Gastroesophageal sphincter (tissue), 4 donors: ENCODE results near the gene MYCBP. TPM values are rescaled to one million over a fixed set of nuclear protein-coding genes. Genes with fewer than 3 reads are reported as not detected.

ENCODE experiments used
- ATAC-seq: fragments of 150-250 bp; one replicate; pipeline ENCODE4 v1.9.1; 2016; ENCODE audit warnings: mild to moderate bottlenecking, moderate library complexity
- H3K27ac ChIP-seq, 4 donors: fragments of 200-600 bp; sonication (generic) in 3 of 4; 1 replicate in 3 of 4; 2 replicates in 1 of 4; pipeline ENCODE4 v1.5.1; 2016 to 2019
- H3K27me3 ChIP-seq: fragments of 200-600 bp; sonication (generic); one replicate; pipeline ENCODE4 v1.5.1; 2019
- H3K36me3 ChIP-seq, 2 donors: fragments of 200-600 bp; sonication (generic); one replicate each; pipeline ENCODE4 v1.5.1; 2019; ENCODE audit warnings: control low read depth in 1 of 2
- H3K4me1 ChIP-seq, 3 donors: fragments of 200-600 bp; sonication (generic); 1 replicate in 2 of 3; 2 replicates in 1 of 3; pipeline ENCODE4 v1.5.1; 2016 to 2019; ENCODE audit warnings: control low read depth in 2 of 3
- H3K4me3 ChIP-seq, 2 donors: fragments of 200-600 bp; sonication (generic); one replicate each; pipeline ENCODE4 v1.5.1; 2019; ENCODE audit warnings: mild to moderate bottlenecking in 1 of 2, moderate library complexity in 1 of 2
- H3K9me3 ChIP-seq, 3 donors: fragments of 200-600 bp; sonication (generic); one replicate each; pipeline ENCODE4 v1.5.1; 2017 to 2019; ENCODE audit warnings: control low read depth in 2 of 3
- CTCF ChIP-seq, 4 experiments: fragments of 200-600 bp in 2 of 4; fragments of 450-650 bp in 2 of 4; sonication (generic) in 1 of 4; IDR thresholded peaks; one replicate each; pipeline ENCODE4 v1.5.1; 2017 to 2019; ENCODE audit warnings: antibody characterized with exemption in 4 of 4, mild to moderate bottlenecking in 2 of 4, moderate library complexity in 2 of 4
- EP300 ChIP-seq: sonication (generic); formaldehyde crosslinking; IDR thresholded peaks from one replicate; pipeline ENCODE4 v1.6.1; 2017; ENCODE audit warnings: antibody characterized with exemption, mild to moderate bottlenecking
- POLR2A ChIP-seq, 2 donors: fragments of 450-650 bp; IDR thresholded peaks; one replicate each; pipeline ENCODE4 v1.6.1; 2017; ENCODE audit warnings: antibody characterized with exemption in 2 of 2, mild to moderate bottlenecking in 2 of 2, moderate library complexity in 1 of 2
- POLR2AphosphoS5 ChIP-seq: sonication (generic); formaldehyde crosslinking; IDR thresholded peaks from one replicate; pipeline ENCODE4 v1.6.1; 2017; ENCODE audit warnings: antibody characterized with exemption
- WGBS, 2 donors: methylation state at CpG; one replicate each; pipeline ENCODE4 v1.1.5; 2018; ENCODE audit warnings: low coverage in 1 of 2; 5-methylcytosine and 5-hydroxymethylcytosine counted together
- total RNA-seq, 4 donors: library from RNA; depleted of rRNA; stranded (reverse); fragments of >200 nt; gene quantifications; one replicate each; pipeline ENCODE4 v1.1.0, GENCODE V29; 2016

MYCBP gene
- 10 to 100 TPM; 19.3 to 25.8 (median 21.5) TPM for total RNA-seq

- 0% methylated on average over 4 to 7 of the region's 69 CpGs for WGBS, 2 donors
- TF ChIP-seq EP300 (no peak), POLR2AphosphoS5 (peak; percentile 42), POLR2A (IDR thresholded peaks at IDR 0.05) (peak; percentile 13 to 18), CTCF (IDR thresholded peaks at IDR 0.05) (peak in 3 of 4 experiments; percentile 21 to 46 (median 35))
- Histone ChIP-seq H3K4me1 (peaks cover 0 to 20% (median 7%) of the 10 kb centered on the region in 3 donors), H3K9me3 (no peaks in the 10 kb centered on the region), H3K36me3 (no peaks in the 10 kb centered on the region), H3K4me3 (peak within 1 kb of the TSS; percentile 51 to 86), H3K27me3 (no peaks in the 10 kb centered on the region), H3K27ac (peak within 1 kb of the TSS; percentile 10 to 80 (median 73))
- peak; percentile 99 for ATAC-seq
These were observed at the start of gene MYCBP for GRCh38 chr1:38873027-38873969. MYCBP (minus strand) TSS chr1:38873348; CDS start chr1:38873305, 43 bp downstream.

GRCh38 chr1:38919130-38919529 lies 46.0 kb upstream of the MYCBP start:
- TF ChIP-seq POLR2AphosphoS5 (no peak), CTCF (IDR thresholded peaks at IDR 0.05) (peak in 2 of 4 experiments; percentile 8 to 25)
- 60% methylated on average over 1 of the region's 3 CpGs; no CpG with 5 or more reads in 1 of the 2 donors for WGBS, 2 donors

GRCh38 chr1:38918568-38918967 lies 45.4 kb upstream of the MYCBP start:
- Histone ChIP-seq H3K27ac (no peak overlapping the region), H3K27me3 (no peaks in the 10 kb centered on the region), H3K36me3 (peaks cover 0 to 5% of the 10 kb centered on the region in 2 donors), H3K4me3 (no peak overlapping the region), H3K9me3 (no peaks in the 10 kb centered on the region), H3K4me1 (no peaks in the 10 kb centered on the region)
- no peak for TF ChIP-seq EP300
- TF ChIP-seq POLR2AphosphoS5, result no peak
- TF ChIP-seq CTCF (IDR thresholded peaks at IDR 0.05), result no peak
- no peak for TF ChIP-seq POLR2A (IDR thresholded peaks at IDR 0.05)
- no peak for ATAC-seq
- WGBS, 2 donors, result 39 to 86% methylated on average over 3 of the region's 5 CpGs

More at GRCh38 chr1:38919130-38919529, 46.0 kb upstream of the MYCBP start:
- ATAC-seq, result no peak
- Histone ChIP-seq H3K9me3 (no peaks in the 10 kb centered on the region), H3K27me3 (no peaks in the 10 kb centered on the region), H3K4me3 (no peak overlapping the region), H3K4me1 (no peaks in the 10 kb centered on the region), H3K36me3 (no peaks in the 10 kb centered on the region), H3K27ac (no peak overlapping the region)

- ATAC-seq, result no peak
- Histone ChIP-seq H3K4me3 (no peak overlapping the region), H3K27me3 (no peaks in the 10 kb centered on the region), H3K27ac (no peak overlapping the region), H3K4me1 (no peaks in the 10 kb centered on the region), H3K9me3 (no peaks in the 10 kb centered on the region), H3K36me3 (peaks cover 0 to 6% of the 10 kb centered on the region in 2 donors)
- 80 to 92% methylated on average over 1 of the region's 1 CpG for WGBS, 2 donors
- no peak for TF ChIP-seq POLR2AphosphoS5
These were observed 44.6 kb upstream of the MYCBP start for GRCh38 chr1:38917772-38918171.

GRCh38 chr1:38917337-38917736 lies 44.2 kb upstream of the MYCBP start:
- Histone ChIP-seq H3K27ac (no peak overlapping the region), H3K4me3 (no peak overlapping the region), H3K27me3 (no peaks in the 10 kb centered on the region), H3K36me3 (peaks cover 0 to 6% of the 10 kb centered on the region in 2 donors), H3K9me3 (no peaks in the 10 kb centered on the region), H3K4me1 (no peaks in the 10 kb centered on the region)
- ATAC-seq, result no peak
- TF ChIP-seq POLR2AphosphoS5 (no peak), EP300 (no peak), POLR2A (IDR thresholded peaks at IDR 0.05) (no peak), CTCF (IDR thresholded peaks at IDR 0.05) (no peak)
- WGBS, 2 donors, result 60 to 100% methylated on average over 1 to 2 of the region's 3 CpGs
